PC-9 (cell line): Measurements from ENCODE around the gene LRRC55. TPM values are rescaled to one million over a fixed set of nuclear protein-coding genes. Genes with fewer than 3 reads are reported as not detected.

Experiments
- BruUV-seq: library from RNA; stranded (reverse); fragments of 400-500 nt; replicated peaks from 2 replicates; lab custom pipeline; 2021; lab: Mats Ljungman, UMichigan
- CTCF ChIA-PET: fragments of 300-600 bp; sonication (Branson Sonifier 250); formaldehyde crosslinking; loops from one replicate; lab custom pipeline; 2022; ENCODE audit warnings: antibody characterized with exemption; lab: Charles Lee
- POLR2A ChIA-PET: fragments of 300-600 bp; sonication (Branson Sonifier 250); formaldehyde crosslinking; loops from one replicate; lab custom pipeline; 2022; ENCODE audit warnings: antibody characterized with exemption; ENCODE audit not compliant: unreplicated experiment; lab: Charles Lee
- DNase-seq, 2 experiments: peaks; one replicate each; pipeline versions ENCODE4 v3.0.0 to v3.0.0-alpha.2; 2015 to 2022; ENCODE audit warnings: mixed read lengths in 1 of 2
- H2AFZ ChIP-seq: fragments of 200-600 bp; sonication (generic); 2 replicates; pipeline ENCODE4 v1.8.1; 2017; ENCODE audit warnings: antibody characterized with exemption
- H3F3A ChIP-seq: fragments of 200-600 bp; sonication (generic); 2 replicates; pipeline ENCODE4 v1.8.1; 2017; ENCODE audit warnings: antibody characterized with exemption, mild to moderate bottlenecking, low read depth; ENCODE audit not compliant: insufficient read depth
- H3K27ac ChIP-seq: fragments of 200-600 bp; sonication (generic); 2 replicates; pipeline ENCODE4 v1.6.1; 2016; ENCODE audit warnings: mixed run types
- H3K27me3 ChIP-seq: fragments of 200-600 bp; sonication (generic); 2 replicates; pipeline ENCODE4 v1.6.1; 2016; ENCODE audit warnings: low read depth, mixed run types; ENCODE audit not compliant: insufficient read depth
- H3K36me3 ChIP-seq: fragments of 200-600 bp; sonication (generic); 2 replicates; pipeline ENCODE4 v1.6.1; 2016; ENCODE audit warnings: low read depth, mixed run types
- H3K4me1 ChIP-seq: fragments of 200-600 bp; sonication (generic); replicated peaks from 2 replicates; pipeline ENCODE4 v1.6.1; 2016; ENCODE audit warnings: mixed run types; ENCODE audit not compliant: insufficient read depth
- H3K4me2 ChIP-seq: fragments of 200-600 bp; sonication (generic); 2 replicates; pipeline ENCODE4 v1.6.1; 2017; ENCODE audit warnings: mixed run types
- H3K4me3 ChIP-seq: fragments of 200-600 bp; sonication (generic); 2 replicates; pipeline ENCODE4 v1.6.1; 2016; ENCODE audit warnings: mixed run types
- H3K79me2 ChIP-seq: fragments of 200-600 bp; sonication (generic); 2 replicates; pipeline ENCODE4 v1.6.1; 2017; ENCODE audit warnings: low read depth, mixed run types
- H3K9me2 ChIP-seq: fragments of 200-600 bp; sonication (generic); 2 replicates; pipeline ENCODE4 v1.8.1; 2017; ENCODE audit warnings: mild to moderate bottlenecking; ENCODE audit not compliant: insufficient read depth
- H3K9me3 ChIP-seq: fragments of 200-600 bp; sonication (generic); 2 replicates; pipeline ENCODE4 v1.8.1; 2016; ENCODE audit warnings: low read depth; ENCODE audit not compliant: insufficient read depth
- H4K20me1 ChIP-seq: fragments of 200-600 bp; sonication (generic); 2 replicates; pipeline ENCODE4 v1.8.1; 2017; ENCODE audit not compliant: insufficient read depth
- EZH2 ChIP-seq: fragments of 200-600 bp; sonication (generic); IDR thresholded peaks from 2 replicates; pipeline ENCODE4 v1.8.0; 2017; ENCODE audit warnings: antibody characterized with exemption, low read depth
- intact Hi-C: fragments of 100-400 bp; cut with micrococcal nuclease; formaldehyde crosslinking; loops from one replicate; pipeline ENCODE4 v1.10.0; 2022; ENCODE audit not compliant: unreplicated experiment
- total RNA-seq: library from RNA; stranded (reverse); gene quantifications from 2 replicates; pipeline ENCODE4 v1.2.3, GENCODE V29; 2021
- TF ChIP-seq, protein P1 (sequence below): fragments of 200-600 bp; sonication (generic); conservative IDR thresholded peaks from 2 replicates; pipeline ENCODE4 v1.6.1; 2017; ENCODE audit warnings: mixed run types, antibody characterized with exemption, mild to moderate bottlenecking, moderate library complexity

The LRRC55 gene
- total RNA-seq, 1 experiment from 2014 or later, result not detected

GRCh38 chr11:57144075-57144474 is 37.7 kb upstream of the LRRC55 start:
- H3K36me3 ChIP-seq, result no peaks in the 10 kb centered on the region
- no peak overlapping the region for H2AFZ ChIP-seq
- H3K4me1 ChIP-seq, result no peaks in the 10 kb centered on the region
- no peak for DNase-seq
- intact Hi-C loops, result no loop called here
- BruUV-seq, result no TSS peak
- ChIA-PET CTCF (no interaction called here), POLR2A (no interaction called here)
- no peak overlapping the region for H3K4me2 ChIP-seq
- no peaks in the 10 kb centered on the region for H3F3A ChIP-seq
- H3K4me3 ChIP-seq, result no peak overlapping the region
- no peaks in the 10 kb centered on the region for H3K9me3 ChIP-seq
- H3K9me2 ChIP-seq, result no peaks in the 10 kb centered on the region
- no peaks in the 10 kb centered on the region for H4K20me1 ChIP-seq
- H3K79me2 ChIP-seq, result no peaks in the 10 kb centered on the region
- no peaks in the 10 kb centered on the region for H3K27me3 ChIP-seq
- no peak overlapping the region for H3K27ac ChIP-seq
- TF ChIP-seq EZH2, result no peak
- TF ChIP-seq, protein P1, sequence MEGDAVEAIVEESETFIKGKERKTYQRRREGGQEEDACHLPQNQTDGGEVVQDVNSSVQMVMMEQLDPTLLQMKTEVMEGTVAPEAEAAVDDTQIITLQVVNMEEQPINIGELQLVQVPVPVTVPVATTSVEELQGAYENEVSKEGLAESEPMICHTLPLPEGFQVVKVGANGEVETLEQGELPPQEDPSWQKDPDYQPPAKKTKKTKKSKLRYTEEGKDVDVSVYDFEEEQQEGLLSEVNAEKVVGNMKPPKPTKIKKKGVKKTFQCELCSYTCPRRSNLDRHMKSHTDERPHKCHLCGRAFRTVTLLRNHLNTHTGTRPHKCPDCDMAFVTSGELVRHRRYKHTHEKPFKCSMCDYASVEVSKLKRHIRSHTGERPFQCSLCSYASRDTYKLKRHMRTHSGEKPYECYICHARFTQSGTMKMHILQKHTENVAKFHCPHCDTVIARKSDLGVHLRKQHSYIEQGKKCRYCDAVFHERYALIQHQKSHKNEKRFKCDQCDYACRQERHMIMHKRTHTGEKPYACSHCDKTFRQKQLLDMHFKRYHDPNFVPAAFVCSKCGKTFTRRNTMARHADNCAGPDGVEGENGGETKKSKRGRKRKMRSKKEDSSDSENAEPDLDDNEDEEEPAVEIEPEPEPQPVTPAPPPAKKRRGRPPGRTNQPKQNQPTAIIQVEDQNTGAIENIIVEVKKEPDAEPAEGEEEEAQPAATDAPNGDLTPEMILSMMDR, result no peak

DNA sequence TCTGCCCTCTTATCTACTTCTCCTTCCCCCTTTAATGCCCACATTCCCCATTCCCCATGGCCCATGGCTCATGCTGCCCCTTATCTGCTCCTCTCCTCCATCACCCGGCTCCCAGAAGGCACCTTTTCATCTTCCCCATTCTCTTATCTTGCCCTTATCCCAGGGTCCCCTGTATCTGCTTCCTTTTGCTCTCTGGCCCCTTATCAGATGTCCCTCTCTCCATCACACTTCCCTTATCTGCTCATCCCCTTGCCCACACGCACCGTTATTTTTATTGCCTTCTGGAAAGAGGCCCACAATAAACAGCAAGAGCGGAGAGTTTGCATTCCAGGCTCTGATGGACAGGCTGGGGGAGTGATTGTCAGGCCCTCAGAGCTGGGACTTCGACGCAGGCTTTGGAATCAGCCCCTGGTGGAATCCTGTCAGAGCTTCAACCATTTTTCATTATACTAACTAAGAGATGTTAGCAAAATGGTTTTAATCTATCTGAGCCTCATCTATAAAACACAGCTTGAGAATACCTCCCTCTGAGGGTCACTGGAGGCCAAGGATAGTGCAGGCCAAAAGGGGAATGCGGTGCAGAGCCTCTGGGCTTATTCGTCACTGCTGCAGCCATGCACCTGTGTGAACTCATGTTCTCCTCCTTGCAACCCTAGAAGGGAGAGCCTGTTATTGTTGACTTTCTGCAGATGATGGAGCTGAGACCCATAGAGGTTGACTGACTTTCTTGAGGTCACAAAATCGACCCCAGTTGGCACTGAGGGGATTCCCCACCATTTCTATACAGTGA is 37.0 kb upstream of the LRRC55 start:
- no peak overlapping the region for H3K4me2 ChIP-seq
- H3K27ac ChIP-seq, result no peak overlapping the region
- no peak overlapping the region for H3K4me3 ChIP-seq
- no peaks in the 10 kb centered on the region for H3K27me3 ChIP-seq
- H3K36me3 ChIP-seq, result no peaks in the 10 kb centered on the region
- H2AFZ ChIP-seq, result no peak overlapping the region
- H3K9me3 ChIP-seq, result no peaks in the 10 kb centered on the region
- DNase-seq, result no peak
- no peaks in the 10 kb centered on the region for H4K20me1 ChIP-seq
- H3K79me2 ChIP-seq, result no peaks in the 10 kb centered on the region
- intact Hi-C loops, result no loop called here
- POLR2A ChIA-PET, result no interaction called here
- no peaks in the 10 kb centered on the region for H3K4me1 ChIP-seq
- TF ChIP-seq, protein P1, result no peak
- no peak for TF ChIP-seq EZH2
- CTCF ChIA-PET, result no interaction called here
- H3F3A ChIP-seq, result no peaks in the 10 kb centered on the region
- no TSS peak for BruUV-seq
- no peaks in the 10 kb centered on the region for H3K9me2 ChIP-seq

GRCh38 chr11:57146301-57146700 is 35.5 kb upstream of the LRRC55 start:
- no peak overlapping the region for H3K4me3 ChIP-seq
- CTCF ChIA-PET, result no interaction called here
- no TSS peak for BruUV-seq
- no peaks in the 10 kb centered on the region for H3K9me3 ChIP-seq
- no peak for DNase-seq
- POLR2A ChIA-PET, result no interaction called here
- H3K27me3 ChIP-seq, result no peaks in the 10 kb centered on the region
- no peaks in the 10 kb centered on the region for H3K79me2 ChIP-seq
- H3F3A ChIP-seq, result no peaks in the 10 kb centered on the region
- H3K9me2 ChIP-seq, result no peaks in the 10 kb centered on the region
- no peaks in the 10 kb centered on the region for H3K36me3 ChIP-seq
- H4K20me1 ChIP-seq, result no peaks in the 10 kb centered on the region
- TF ChIP-seq EZH2, result no peak
- no peak overlapping the region for H3K27ac ChIP-seq
- H3K4me1 ChIP-seq, result no peaks in the 10 kb centered on the region
- intact Hi-C loops, result no loop called here
- H2AFZ ChIP-seq, result no peak overlapping the region
- no peak overlapping the region for H3K4me2 ChIP-seq
